Breast epithelium (tissue), 3 donors: ENCODE results near the gene WDR37.

Source experiments
- POLR2AphosphoS5 ChIP-seq, 3 donors: sonication (generic); formaldehyde crosslinking; IDR thresholded peaks; one replicate each; pipeline ENCODE4 v1.6.1; 2017; ENCODE audit warnings: antibody characterized with exemption in 3 of 3
- TF ChIP-seq, protein P1 (sequence below), 3 donors: fragments of 450-650 bp; IDR thresholded peaks; one replicate each; pipeline ENCODE4 v1.5.1; 2016 to 2017; ENCODE audit warnings: antibody characterized with exemption in 3 of 3, mild to moderate bottlenecking in 3 of 3, moderate library complexity in 3 of 3

DNA sequence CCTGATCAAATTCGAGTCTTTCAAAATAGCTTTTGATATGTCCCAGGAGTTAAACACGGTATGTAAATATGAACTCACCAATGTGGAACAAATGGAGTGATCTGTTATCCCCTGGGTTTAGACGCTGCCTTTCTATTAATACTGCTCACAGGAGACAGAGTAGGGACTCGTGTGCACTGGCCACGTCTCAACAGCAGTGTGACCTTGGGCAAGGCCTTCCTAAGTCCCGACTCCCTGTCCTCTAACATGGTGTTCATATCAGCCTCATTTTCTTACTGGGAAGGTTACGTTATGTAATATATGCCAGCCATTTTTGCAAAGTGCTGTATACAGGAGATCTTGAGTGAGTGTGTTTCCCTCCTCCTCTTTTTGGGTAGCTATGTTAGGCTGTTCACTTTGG is 1.8 kb downstream of the WDR37 start:
- TF ChIP-seq, protein P1, sequence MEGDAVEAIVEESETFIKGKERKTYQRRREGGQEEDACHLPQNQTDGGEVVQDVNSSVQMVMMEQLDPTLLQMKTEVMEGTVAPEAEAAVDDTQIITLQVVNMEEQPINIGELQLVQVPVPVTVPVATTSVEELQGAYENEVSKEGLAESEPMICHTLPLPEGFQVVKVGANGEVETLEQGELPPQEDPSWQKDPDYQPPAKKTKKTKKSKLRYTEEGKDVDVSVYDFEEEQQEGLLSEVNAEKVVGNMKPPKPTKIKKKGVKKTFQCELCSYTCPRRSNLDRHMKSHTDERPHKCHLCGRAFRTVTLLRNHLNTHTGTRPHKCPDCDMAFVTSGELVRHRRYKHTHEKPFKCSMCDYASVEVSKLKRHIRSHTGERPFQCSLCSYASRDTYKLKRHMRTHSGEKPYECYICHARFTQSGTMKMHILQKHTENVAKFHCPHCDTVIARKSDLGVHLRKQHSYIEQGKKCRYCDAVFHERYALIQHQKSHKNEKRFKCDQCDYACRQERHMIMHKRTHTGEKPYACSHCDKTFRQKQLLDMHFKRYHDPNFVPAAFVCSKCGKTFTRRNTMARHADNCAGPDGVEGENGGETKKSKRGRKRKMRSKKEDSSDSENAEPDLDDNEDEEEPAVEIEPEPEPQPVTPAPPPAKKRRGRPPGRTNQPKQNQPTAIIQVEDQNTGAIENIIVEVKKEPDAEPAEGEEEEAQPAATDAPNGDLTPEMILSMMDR (IDR thresholded peaks at IDR 0.05): no peak
- TF ChIP-seq POLR2AphosphoS5 (IDR thresholded peaks at IDR 0.05): no peak
